ENCODE results near the gene MAS1.

- no peak for TF ChIP-seq CTCF (IDR thresholded peaks at IDR 0.05; ENCODE audit: low read depth, low read length, poor library complexity, severe bottlenecking)
- TF ChIP-seq EZH2phosphoT487 (IDR thresholded peaks at IDR 0.05; ENCODE audit: borderline replicate concordance, low read length): no peak
These were observed 3.6 kb upstream of the MAS1 start for GRCh38 chr6:159887146-159887545.
